Right lobe of liver (tissue), 6 donors: ENCODE data around the gene BCL10. TPM values are rescaled to one million over a fixed set of nuclear protein-coding genes. Genes with fewer than 3 reads are reported as not detected.

ENCODE experiments used
- ATAC-seq, 4 donors: fragments of 200-7000 bp; cut with Tn5 transposase; one replicate each; pipeline ENCODE4 v1.9.1; 2020; ENCODE audit warnings: mild to moderate bottlenecking in 4 of 4, moderate library complexity in 4 of 4
- DNase-seq, 3 donors: peaks; one replicate each; pipeline ENCODE4 v3.0.0-alpha.2; 2020
- H3K27ac ChIP-seq, 3 donors: fragments of 200-600 bp; one replicate each; pipeline ENCODE4 v1.8.0; 2022
- H3K27me3 ChIP-seq, 2 donors: fragments of 200-600 bp; one replicate each; pipeline ENCODE4 v1.8.0; 2022
- H3K36me3 ChIP-seq, 4 donors: fragments of 200-600 bp; sonication (generic) in 1 of 4; one replicate each; pipeline versions ENCODE4 v1.5.1 to v1.8.0; 2017 to 2022; ENCODE audit warnings: control low read depth in 1 of 4
- H3K4me1 ChIP-seq, 4 donors: fragments of 200-600 bp; sonication (generic) in 1 of 4; one replicate each; pipeline versions ENCODE4 v1.5.1 to v1.8.0; 2017 to 2022; ENCODE audit warnings: control low read depth in 1 of 4
- H3K4me3 ChIP-seq, 3 donors: fragments of 200-600 bp; one replicate each; pipeline ENCODE4 v1.8.0; 2022
- H3K9me3 ChIP-seq, 4 donors: fragments of 200-600 bp; sonication (generic) in 1 of 4; one replicate each; pipeline versions ENCODE4 v1.5.1 to v1.8.0; 2017 to 2022; ENCODE audit warnings: control low read depth in 1 of 4
- CTCF ChIP-seq, 4 donors: fragments of 200-600 bp in 3 of 4; fragments of 450-650 bp in 1 of 4; IDR thresholded peaks; one replicate each; pipeline versions ENCODE4 v1.5.1 to v1.8.0; 2016 to 2022; ENCODE audit warnings: antibody characterized with exemption in 4 of 4, mild to moderate bottlenecking in 2 of 4
- POLR2A ChIP-seq: fragments of 450-650 bp; IDR thresholded peaks from one replicate; pipeline ENCODE4 v1.6.1; 2017; ENCODE audit warnings: antibody characterized with exemption, mild to moderate bottlenecking
- WGBS: methylation state at CpG from one replicate; pipeline ENCODE4 v1.1.6; 2018; ENCODE audit warnings: low coverage, low lambda C conversion rate; ENCODE audit not compliant: insufficient coverage; ENCODE audit errors: missing lambda C conversion rate; 5-methylcytosine and 5-hydroxymethylcytosine counted together
- intact Hi-C, 2 donors: fragments of 100-400 bp; cut with DNase I; formaldehyde crosslinking; loops; one replicate each; pipeline versions ENCODE4 v1.11.2 to v1.14.1; 2022
- total RNA-seq, 6 experiments: library from RNA; depleted of rRNA in 2 of 6; stranded (reverse); fragments of >200 nt in 2 of 6; fragmentation: NEBNext Ultra II Directional in 3 of 6; extraction: Animal tissue kit (Norgen Biotek cat#: 25700) in 3 of 6; gene quantifications; one replicate each; pipeline versions ENCODE4 v1.1.0 to v1.2.4, GENCODE V29; 2016 to 2023
- donor health status: DM: no; HTN: yes; CAD: no.
- donor health status: DM: no; HTN: no; CAD: no.
- donor health status: DM: no; HTN: no; CAD: no.
- donor health status: DM: no; HTN: yes; CAD: no.
- donor health status: DM: no; HTN: yes; CAD: no.

Gene BCL10
- total RNA-seq, 6 experiments from 2014 or later = 7.3 to 14.1 (median 9.1) TPM

DNA sequence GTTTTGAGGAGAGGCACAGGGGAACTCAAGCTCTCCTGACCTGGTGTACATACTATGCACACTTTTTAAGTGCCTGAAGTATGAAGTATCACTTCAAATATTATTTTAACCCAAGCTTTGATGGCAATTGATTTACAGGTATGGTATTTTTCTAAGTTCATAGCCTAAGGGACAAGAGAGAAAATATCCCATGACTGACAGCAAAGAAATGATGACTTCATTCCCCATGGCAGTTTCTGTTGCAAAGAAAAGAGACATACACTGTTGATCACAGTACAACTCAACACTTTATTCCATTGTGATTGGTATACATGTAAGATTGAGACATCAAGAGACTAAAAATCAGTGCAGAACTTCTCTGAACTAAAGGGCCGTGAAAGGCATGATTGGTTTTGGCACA is 41.8 kb upstream of the BCL10 start:
- DNase-seq (no peak), ATAC-seq (no peak)
- H3K4me1 ChIP-seq = no peaks in the 10 kb centered on the region
- H3K27ac ChIP-seq = no peak overlapping the region
- H3K36me3 ChIP-seq = peaks cover 0 to 17% (median 4%) of the 10 kb centered on the region in 4 donors
- H3K9me3 ChIP-seq = no peaks in the 10 kb centered on the region
- no peak for TF ChIP-seq CTCF (IDR thresholded peaks at IDR 0.05)
- no peak for TF ChIP-seq POLR2A
- no peak overlapping the region for H3K4me3 ChIP-seq
- intact Hi-C loops = no loop called here
- no peaks in the 10 kb centered on the region for H3K27me3 ChIP-seq
- 82% methylated on average over 1 of the region's 1 CpG for WGBS

- Histone ChIP-seq H3K4me1 (no peaks in the 10 kb centered on the region), H3K27ac (no peak overlapping the region), H3K9me3 (no peaks in the 10 kb centered on the region), H3K4me3 (no peak overlapping the region), H3K27me3 (no peaks in the 10 kb centered on the region), H3K36me3 (peaks cover 0 to 17% (median 4%) of the 10 kb centered on the region in 4 donors)
- ATAC-seq = no peak
- TF ChIP-seq CTCF (IDR thresholded peaks at IDR 0.05) = no peak
- no peak for TF ChIP-seq POLR2A
- intact Hi-C loops = no loop called here
- 91% methylated on average over 5 of the region's 5 CpGs for WGBS
- DNase-seq = no peak
Measured at GRCh38 chr1:85317560-85317959, 41.1 kb upstream of the BCL10 start.

DNA sequence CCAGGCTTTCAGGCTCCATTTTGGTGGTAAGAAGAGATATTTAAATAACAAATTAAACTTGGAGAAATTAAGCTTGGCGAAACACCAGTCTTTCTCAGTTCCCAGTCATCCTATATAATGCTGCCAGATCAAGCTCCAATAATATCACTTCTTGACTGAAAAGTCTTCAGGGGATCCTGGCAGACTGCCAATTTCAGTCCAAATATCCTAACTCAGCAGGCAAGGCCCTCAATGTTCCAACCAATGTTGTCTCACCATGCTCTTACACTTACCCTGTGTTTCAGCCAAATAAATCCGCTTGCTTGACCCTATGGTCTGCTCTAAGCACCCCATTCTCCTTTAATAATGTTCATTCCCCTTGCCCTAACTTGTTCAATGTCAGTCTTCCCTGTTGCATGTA is 39.9 kb upstream of the BCL10 start:
- intact Hi-C loops = no loop called here
- no peak for ATAC-seq
- H3K4me3 ChIP-seq = no peak overlapping the region
- no peak overlapping the region for H3K27ac ChIP-seq
- peaks cover 0 to 17% (median 2%) of the 10 kb centered on the region in 4 donors for H3K36me3 ChIP-seq
- 100% methylated on average over 2 of the region's 2 CpGs for WGBS
- no peak for DNase-seq
- H3K4me1 ChIP-seq = no peaks in the 10 kb centered on the region
- TF ChIP-seq POLR2A (no peak), CTCF (IDR thresholded peaks at IDR 0.05) (no peak)
- H3K27me3 ChIP-seq = no peaks in the 10 kb centered on the region
- H3K9me3 ChIP-seq = no peaks in the 10 kb centered on the region

DNA sequence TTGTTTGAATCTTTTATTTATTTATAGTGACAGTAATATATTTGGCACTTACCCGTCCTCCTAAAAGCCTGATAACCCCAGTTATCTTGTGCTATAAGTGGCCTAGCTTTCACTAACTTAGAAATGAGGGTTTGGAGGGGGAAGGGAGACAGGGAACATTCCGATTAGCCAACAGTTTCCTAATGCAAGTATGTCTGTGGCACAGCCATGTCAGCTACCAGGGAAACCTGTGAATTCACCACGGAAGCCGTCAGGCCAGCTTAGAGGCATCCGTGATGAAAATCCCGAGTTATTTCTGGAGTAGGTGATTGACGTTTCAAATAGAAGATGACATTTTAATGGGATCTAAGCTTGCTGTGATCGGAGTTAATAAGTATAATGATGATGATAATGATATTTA is 39.4 kb upstream of the BCL10 start:
- 74% methylated on average over 8 of the region's 8 CpGs for WGBS
- H3K9me3 ChIP-seq = no peaks in the 10 kb centered on the region
- no peaks in the 10 kb centered on the region for H3K4me1 ChIP-seq
- ATAC-seq (no peak), DNase-seq (no peak)
- H3K27ac ChIP-seq = no peak overlapping the region
- H3K36me3 ChIP-seq = peaks cover 0 to 17% (median 2%) of the 10 kb centered on the region in 4 donors
- intact Hi-C loops = no loop called here
- no peak overlapping the region for H3K4me3 ChIP-seq
- no peaks in the 10 kb centered on the region for H3K27me3 ChIP-seq
- TF ChIP-seq CTCF (IDR thresholded peaks at IDR 0.05) = no peak
- no peak for TF ChIP-seq POLR2A

- TF ChIP-seq POLR2A (no peak), CTCF (IDR thresholded peaks at IDR 0.05) (no peak)
- intact Hi-C loops = no loop called here
- no peak overlapping the region for H3K4me3 ChIP-seq
- no peaks in the 10 kb centered on the region for H3K9me3 ChIP-seq
- H3K27me3 ChIP-seq = no peaks in the 10 kb centered on the region
- ATAC-seq (no peak), DNase-seq (no peak)
- H3K36me3 ChIP-seq = peaks cover 0 to 6% (median 0%) of the 10 kb centered on the region in 4 donors
- no peak overlapping the region for H3K27ac ChIP-seq
- no peaks in the 10 kb centered on the region for H3K4me1 ChIP-seq
Measured at GRCh38 chr1:85314726-85315125, 38.3 kb upstream of the BCL10 start.
